Lower lobe of right lung (tissue), 2 donors: Measurements from ENCODE around the gene NFASC. TPM values are rescaled to one million over a fixed set of nuclear protein-coding genes. Genes with fewer than 3 reads are reported as not detected.
A peak's percentile ranks its signal among the peaks of the same experiment; 100 is the strongest.

Source experiments
- ATAC-seq, 2 donors: fragments of 200-7000 bp; cut with Tn5 transposase; one replicate each; pipeline ENCODE4 v1.9.1; 2020 to 2022; ENCODE audit warnings: mild to moderate bottlenecking in 2 of 2, moderate library complexity in 2 of 2
- DNase-seq: peaks from one replicate; pipeline ENCODE4 v3.0.0-alpha.2; 2020
- H3K27ac ChIP-seq: fragments of 200-600 bp; one replicate; pipeline ENCODE4 v1.8.0; 2022
- H3K27me3 ChIP-seq: fragments of 200-600 bp; one replicate; pipeline ENCODE4 v1.8.0; 2022; ENCODE audit warnings: low read depth
- H3K36me3 ChIP-seq: fragments of 200-600 bp; one replicate; pipeline ENCODE4 v1.8.0; 2022; ENCODE audit warnings: mild to moderate bottlenecking
- H3K4me1 ChIP-seq: fragments of 200-600 bp; one replicate; pipeline ENCODE4 v1.8.0; 2022
- H3K4me3 ChIP-seq: fragments of 200-600 bp; one replicate; pipeline ENCODE4 v1.8.0; 2022; ENCODE audit warnings: mild to moderate bottlenecking
- H3K9me3 ChIP-seq: fragments of 200-600 bp; one replicate; pipeline ENCODE4 v1.8.0; 2022
- CTCF ChIP-seq: fragments of 200-600 bp; IDR thresholded peaks from one replicate; pipeline ENCODE4 v1.8.0; 2022; ENCODE audit warnings: antibody characterized with exemption, mild to moderate bottlenecking
- intact Hi-C: fragments of 100-400 bp; cut with DNase I; formaldehyde crosslinking; loops from one replicate; pipeline ENCODE4 v1.11.0; 2022
- total RNA-seq: library from RNA; stranded (reverse); fragmentation: NEBNext Ultra II Directional; extraction: Animal tissue kit (Norgen Biotek cat#: 25700); gene quantifications from one replicate; pipeline ENCODE4 v1.2.1, GENCODE V29; 2021
- donor health status: DM: no; HTN: yes; CAD: no; lungs with severe emphysema.

The NFASC gene
- total RNA-seq, 1 donor from 2014 or later = 12.2 TPM

GRCh38 chr1:204994086-204994862 lies 123.6 kb downstream of the NFASC start:
- H3K27me3 ChIP-seq = no peaks in the 10 kb centered on the region
- H3K4me3 ChIP-seq = no peak overlapping the region
- TF ChIP-seq CTCF = no peak
- intact Hi-C loops = no loop called here
- H3K4me1 ChIP-seq = no peaks in the 10 kb centered on the region
- H3K36me3 ChIP-seq = no peaks in the 10 kb centered on the region
- ATAC-seq (no peak), DNase-seq (no peak)
- H3K27ac ChIP-seq = no peak overlapping the region
- H3K9me3 ChIP-seq = no peaks in the 10 kb centered on the region

- ATAC-seq (no peak), DNase-seq (no peak)
- H3K4me3 ChIP-seq = no peak overlapping the region
- no peaks in the 10 kb centered on the region for H3K4me1 ChIP-seq
- intact Hi-C loops = no loop called here
- no peaks in the 10 kb centered on the region for H3K36me3 ChIP-seq
- H3K27me3 ChIP-seq = no peaks in the 10 kb centered on the region
- H3K9me3 ChIP-seq = no peaks in the 10 kb centered on the region
- H3K27ac ChIP-seq = no peak overlapping the region
- no peak for TF ChIP-seq CTCF
These were observed 126.3 kb downstream of the NFASC start for GRCh38 chr1:204996981-204997380.

GRCh38 chr1:204997591-204998355 lies 127.1 kb downstream of the NFASC start:
- intact Hi-C loops = no loop called here
- H3K9me3 ChIP-seq = no peaks in the 10 kb centered on the region
- DNase-seq (no peak), ATAC-seq (peak; percentile 23 to 27)
- H3K27me3 ChIP-seq = peaks cover 2% of the 10 kb centered on the region
- H3K27ac ChIP-seq = no peak overlapping the region
- no peaks in the 10 kb centered on the region for H3K4me1 ChIP-seq
- no peak overlapping the region for H3K4me3 ChIP-seq
- no peaks in the 10 kb centered on the region for H3K36me3 ChIP-seq
- no peak for TF ChIP-seq CTCF

GRCh38 chr1:205001162-205001561 lies 130.5 kb downstream of the NFASC start:
- Histone ChIP-seq H3K4me1 (no peaks in the 10 kb centered on the region), H3K9me3 (no peaks in the 10 kb centered on the region), H3K4me3 (no peak overlapping the region), H3K27ac (no peak overlapping the region), H3K27me3 (peaks cover 4% of the 10 kb centered on the region), H3K36me3 (no peaks in the 10 kb centered on the region)
- no peak for TF ChIP-seq CTCF
- intact Hi-C loops = no loop called here
- DNase-seq (no peak), ATAC-seq (no peak)

GRCh38 chr1:205002705-205003104 lies 132.0 kb downstream of the NFASC start:
- no peak overlapping the region for H3K4me3 ChIP-seq
- H3K36me3 ChIP-seq = no peaks in the 10 kb centered on the region
- peaks cover 4% of the 10 kb centered on the region for H3K27me3 ChIP-seq
- no peak for TF ChIP-seq CTCF
- intact Hi-C loops = no loop called here
- no peak for DNase-seq
- no peak overlapping the region for H3K27ac ChIP-seq
- H3K9me3 ChIP-seq = no peaks in the 10 kb centered on the region
- no peak for ATAC-seq
- no peaks in the 10 kb centered on the region for H3K4me1 ChIP-seq
